Measurements from ENCODE around the gene MN1. TPM values are rescaled to one million over a fixed set of nuclear protein-coding genes. Genes with fewer than 3 reads are reported as not detected.

The MN1 gene
- total RNA-seq (10 to 100 TPM in 3 of 4 donors, 1 to 10 TPM in 1; 9.6 to 12.2 (median 10.1) TPM), polyA plus RNA-seq (3.8 TPM)
- long read RNA-seq, donor 1, full-length matches to known transcripts: 4 of 22 reads
- long read RNA-seq, donor 1, partial matches to known transcripts: 0 of 22 reads
- long read RNA-seq, donor 1, other reads (novel, unspliced or antisense): 18 of 22 reads
- long read RNA-seq, donor 2, full-length matches to known transcripts: 1 of 2 reads
- long read RNA-seq, donor 2, partial matches to known transcripts: 0 of 2 reads
- long read RNA-seq, donor 2, other reads (novel, unspliced or antisense): 1 of 2 reads
- long read RNA-seq, donor 3, full-length matches to known transcripts: 4 of 21 reads
- long read RNA-seq, donor 3, partial matches to known transcripts: 0 of 21 reads
- long read RNA-seq, donor 3, other reads (novel, unspliced or antisense): 17 of 21 reads
- long read RNA-seq, donor 4, full-length matches to known transcripts: 4 of 7 reads
- long read RNA-seq, donor 4, partial matches to known transcripts: 0 of 7 reads
- long read RNA-seq, donor 4, other reads (novel, unspliced or antisense): 3 of 7 reads

DNA sequence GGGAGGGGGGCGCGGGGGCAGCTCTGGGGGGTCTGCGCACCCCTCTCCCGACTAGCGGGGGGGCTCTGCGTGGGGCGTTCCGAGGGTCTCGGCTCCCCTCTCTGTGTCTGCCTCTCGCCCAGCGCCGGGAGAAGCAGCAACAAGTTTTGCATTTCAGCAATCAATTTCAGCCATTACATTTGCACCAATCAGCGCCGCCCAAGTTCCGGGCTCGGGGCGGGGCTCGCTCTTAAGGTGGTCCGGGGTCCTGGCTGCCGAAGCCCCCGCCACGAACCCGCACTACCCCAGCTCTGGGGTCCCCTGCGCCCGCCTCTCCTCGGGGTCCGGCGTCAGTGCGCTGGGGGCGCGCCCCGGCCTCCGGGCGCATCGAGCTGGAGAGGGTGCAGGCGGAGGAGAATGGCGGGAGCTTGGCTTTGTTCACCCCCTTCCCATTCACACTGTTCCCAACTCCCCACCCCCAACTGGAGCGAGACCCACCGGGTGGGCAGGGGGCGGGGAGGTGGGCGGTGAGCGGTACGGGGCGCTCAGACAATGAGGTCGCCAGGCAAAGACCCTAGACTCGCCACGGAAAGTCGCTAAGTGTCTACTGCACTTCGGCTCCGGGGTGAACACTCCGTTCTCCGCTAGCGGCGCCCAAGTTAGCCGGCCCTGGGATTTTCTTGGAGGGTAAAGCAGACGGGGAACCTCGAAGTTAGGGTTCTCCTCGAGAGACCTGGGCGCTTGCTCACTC is at the start of gene MN1:
MN1 (minus strand) TSS at position 141 of the 730 bp plus-strand sequence. CDS start 1,213 bp downstream, outside the sequence.
- Histone ChIP-seq H3K4me3 (ENCODE audit: low read length) (peak within 1 kb of the TSS; percentile 81), H3K27me3 (ENCODE audit: control insufficient read depth, insufficient read depth) (no peaks in the 10 kb centered on the region), H3K9me3 (ENCODE audit: control insufficient read depth, low read length) (no peaks in the 10 kb centered on the region), H3K4me1 (ENCODE audit: control insufficient read depth, insufficient read depth, low read length) (peaks cover 5% of the 10 kb centered on the region), H3K27ac (ENCODE audit: low read length) (peak within 1 kb of the TSS; percentile 63)
- intact Hi-C loops (cut with DNase I): loop anchor here (5.0 to 10.0 kb wide), 5 partner anchors 164 to 1047 kb away; no protein-coding TSS in a partner anchor
- DNase-seq: peak; percentile 74 to 91 (median 86)
- ATAC-seq: peak; percentile 59 to 66
- under 1% methylated on average over 59 of the region's 59 CpGs for WGBS

DNA sequence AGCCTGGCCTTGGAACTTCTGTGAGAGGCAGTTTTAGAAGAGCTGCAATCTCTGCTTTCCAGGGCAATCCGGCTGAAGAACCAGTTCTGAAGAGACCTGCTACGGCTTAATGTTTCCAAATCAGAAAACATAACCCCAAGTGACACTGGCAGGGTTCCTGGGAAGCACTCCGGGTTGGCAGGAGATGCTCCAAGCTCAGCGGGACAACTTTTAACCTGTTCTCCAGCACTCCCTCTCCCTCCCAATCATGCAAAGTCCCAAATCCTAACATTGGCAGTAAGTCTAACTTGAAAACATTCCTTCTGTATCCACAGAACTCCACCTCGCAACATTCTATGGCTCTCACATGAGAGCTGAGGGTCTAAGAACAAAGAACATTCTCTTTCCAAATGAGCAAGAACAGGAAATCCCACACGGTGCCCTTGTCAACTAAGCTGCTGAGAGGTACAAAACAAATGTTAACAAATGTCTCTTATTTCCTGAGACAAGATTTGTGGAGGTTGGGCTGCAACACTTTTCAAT is 48.5 kb upstream of the MN1 start:
- no peaks in the 10 kb centered on the region for H3K27me3 ChIP-seq (ENCODE audit: control insufficient read depth, insufficient read depth)
- H3K4me1 ChIP-seq (ENCODE audit: control insufficient read depth, insufficient read depth, low read length): peaks cover 8% of the 10 kb centered on the region
- H3K27ac ChIP-seq (ENCODE audit: low read length): peak overlapping the region; percentile 23
- WGBS: 16% methylated on average over 6 of the region's 6 CpGs
- H3K9me3 ChIP-seq (ENCODE audit: control insufficient read depth, low read length): no peaks in the 10 kb centered on the region
- peak; percentile 35 to 51 for ATAC-seq
- no peak overlapping the region for H3K4me3 ChIP-seq (ENCODE audit: low read length)
- DNase-seq: peak in 1 of 3 donors; percentile 73
- intact Hi-C loops (cut with DNase I): no loop called here

- intact Hi-C loops (cut with DNase I): no loop called here
- Histone ChIP-seq H3K4me3 (ENCODE audit: low read length) (no peak overlapping the region), H3K4me1 (ENCODE audit: control insufficient read depth, insufficient read depth, low read length) (peaks cover 8% of the 10 kb centered on the region), H3K9me3 (ENCODE audit: control insufficient read depth, low read length) (no peaks in the 10 kb centered on the region), H3K27ac (ENCODE audit: low read length) (no peak overlapping the region), H3K27me3 (ENCODE audit: control insufficient read depth, insufficient read depth) (no peaks in the 10 kb centered on the region)
- WGBS: 88% methylated on average over 1 of the region's 1 CpG
- DNase-seq (no peak), ATAC-seq (no peak)
Observed at GRCh38 chr22:27848005-27848404, 46.4 kb upstream of the MN1 start.

GRCh38 chr22:27846910-27847309 is 45.4 kb upstream of the MN1 start:
- WGBS: 94% methylated on average over 9 of the region's 9 CpGs
- Histone ChIP-seq H3K9me3 (ENCODE audit: control insufficient read depth, low read length) (no peaks in the 10 kb centered on the region), H3K27ac (ENCODE audit: low read length) (no peak overlapping the region), H3K4me3 (ENCODE audit: low read length) (no peak overlapping the region), H3K27me3 (ENCODE audit: control insufficient read depth, insufficient read depth) (no peaks in the 10 kb centered on the region), H3K4me1 (ENCODE audit: control insufficient read depth, insufficient read depth, low read length) (peaks cover 14% of the 10 kb centered on the region)
- intact Hi-C loops (cut with DNase I): no loop called here
- DNase-seq: no peak
- no peak for ATAC-seq

DNA sequence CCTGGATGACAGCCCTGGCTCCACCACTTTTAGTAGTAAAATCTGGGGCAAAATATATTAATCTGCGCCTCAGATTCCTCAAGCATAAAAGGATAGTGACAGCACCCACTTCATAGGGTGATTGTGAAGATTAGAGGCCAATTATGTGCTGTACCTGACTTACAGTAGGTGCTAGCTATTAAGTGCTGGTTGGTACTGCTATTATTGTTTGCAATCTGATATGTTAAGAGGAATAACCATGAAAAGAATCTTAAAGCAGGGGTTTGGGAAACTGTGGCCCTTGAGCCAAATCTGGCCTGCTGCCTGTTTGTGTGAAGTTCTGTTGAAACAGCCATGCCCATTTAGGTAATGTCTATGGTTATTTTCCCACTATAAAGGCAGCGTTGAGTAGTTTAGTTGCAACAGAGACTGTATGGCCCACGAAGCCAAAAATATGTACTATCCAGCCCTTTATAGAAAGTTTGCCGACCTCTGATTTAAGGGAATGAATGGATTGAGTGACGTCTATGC is 44.7 kb upstream of the MN1 start:
- ATAC-seq (no peak), DNase-seq (no peak)
- Histone ChIP-seq H3K4me1 (ENCODE audit: control insufficient read depth, insufficient read depth, low read length) (peaks cover 14% of the 10 kb centered on the region), H3K27ac (ENCODE audit: low read length) (no peak overlapping the region), H3K27me3 (ENCODE audit: control insufficient read depth, insufficient read depth) (no peaks in the 10 kb centered on the region), H3K9me3 (ENCODE audit: control insufficient read depth, low read length) (no peaks in the 10 kb centered on the region), H3K4me3 (ENCODE audit: low read length) (no peak overlapping the region)
- intact Hi-C loops (cut with DNase I): no loop called here
- 89% methylated on average over 5 of the region's 5 CpGs for WGBS

GRCh38 chr22:27845644-27846043 is 44.1 kb upstream of the MN1 start:
- ATAC-seq (no peak), DNase-seq (no peak)
- WGBS: 84% methylated on average over 7 of the region's 7 CpGs
- Histone ChIP-seq H3K4me3 (ENCODE audit: low read length) (no peak overlapping the region), H3K27me3 (ENCODE audit: control insufficient read depth, insufficient read depth) (no peaks in the 10 kb centered on the region), H3K4me1 (ENCODE audit: control insufficient read depth, insufficient read depth, low read length) (peaks cover 14% of the 10 kb centered on the region), H3K9me3 (ENCODE audit: control insufficient read depth, low read length) (no peaks in the 10 kb centered on the region), H3K27ac (ENCODE audit: low read length) (no peak overlapping the region)
- intact Hi-C loops (cut with DNase I): no loop called here

- intact Hi-C loops (cut with DNase I): no loop called here
- no peak overlapping the region for H3K27ac ChIP-seq (ENCODE audit: low read length)
- 73% methylated on average over 20 of the region's 20 CpGs for WGBS
- peaks cover 11% of the 10 kb centered on the region for H3K4me1 ChIP-seq (ENCODE audit: control insufficient read depth, insufficient read depth, low read length)
- DNase-seq (no peak), ATAC-seq (no peak)
- H3K27me3 ChIP-seq (ENCODE audit: control insufficient read depth, insufficient read depth): no peaks in the 10 kb centered on the region
- no peak overlapping the region for H3K4me3 ChIP-seq (ENCODE audit: low read length)
- no peaks in the 10 kb centered on the region for H3K9me3 ChIP-seq (ENCODE audit: control insufficient read depth, low read length)
Observed at GRCh38 chr22:27844656-27845591, 43.4 kb upstream of the MN1 start.

- Histone ChIP-seq H3K27me3 (ENCODE audit: control insufficient read depth, insufficient read depth) (no peaks in the 10 kb centered on the region), H3K4me3 (ENCODE audit: low read length) (no peak overlapping the region), H3K9me3 (ENCODE audit: control insufficient read depth, low read length) (no peaks in the 10 kb centered on the region), H3K4me1 (ENCODE audit: control insufficient read depth, insufficient read depth, low read length) (peaks cover 7% of the 10 kb centered on the region), H3K27ac (ENCODE audit: low read length) (no peak overlapping the region)
- ATAC-seq (no peak), DNase-seq (no peak)
- intact Hi-C loops (cut with DNase I): no loop called here
- WGBS: 94% methylated on average over 6 of the region's 6 CpGs
Observed at GRCh38 chr22:27844256-27844655, 42.7 kb upstream of the MN1 start.

DNA sequence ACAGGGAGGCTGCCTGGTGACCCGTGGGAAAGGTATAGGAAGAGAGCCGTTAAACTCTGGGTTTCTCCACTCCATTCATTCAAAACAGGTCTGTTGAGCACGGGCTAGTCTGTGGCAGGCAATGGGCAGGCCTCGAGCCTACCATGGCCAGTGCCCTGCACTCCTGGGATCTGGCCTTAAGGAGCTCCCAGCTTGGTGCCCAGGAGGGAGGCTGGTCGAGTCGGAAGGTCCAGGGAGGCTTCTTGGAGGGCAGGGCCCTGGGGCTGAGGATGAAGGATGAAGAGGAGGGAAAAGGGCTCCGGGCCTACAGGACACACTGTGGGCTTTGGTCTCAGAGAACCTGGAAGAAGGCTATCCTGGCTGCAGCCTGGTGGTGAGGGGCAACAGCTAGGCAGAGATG is 41.9 kb upstream of the MN1 start:
- Histone ChIP-seq H3K27me3 (ENCODE audit: control insufficient read depth, insufficient read depth) (no peaks in the 10 kb centered on the region), H3K4me1 (ENCODE audit: control insufficient read depth, insufficient read depth, low read length) (peaks cover 7% of the 10 kb centered on the region), H3K4me3 (ENCODE audit: low read length) (no peak overlapping the region), H3K9me3 (ENCODE audit: control insufficient read depth, low read length) (no peaks in the 10 kb centered on the region), H3K27ac (ENCODE audit: low read length) (no peak overlapping the region)
- 78% methylated on average over 7 of the region's 7 CpGs for WGBS
- intact Hi-C loops (cut with DNase I): no loop called here
- ATAC-seq: peak in 1 of 2 donors; percentile 5
- no peak for DNase-seq
